PC-9 (cell line): Measurements from ENCODE around the gene SH3BP4. TPM values are rescaled to one million over a fixed set of nuclear protein-coding genes. Genes with fewer than 3 reads are reported as not detected.

Experiments
- BruUV-seq: library from RNA; stranded (reverse); fragments of 400-500 nt; replicated peaks from 2 replicates; lab custom pipeline; 2021; lab: Mats Ljungman, UMichigan
- CTCF ChIA-PET: fragments of 300-600 bp; sonication (Branson Sonifier 250); formaldehyde crosslinking; loops from one replicate; lab custom pipeline; 2022; ENCODE audit warnings: antibody characterized with exemption; lab: Charles Lee
- POLR2A ChIA-PET: fragments of 300-600 bp; sonication (Branson Sonifier 250); formaldehyde crosslinking; loops from one replicate; lab custom pipeline; 2022; ENCODE audit warnings: antibody characterized with exemption; ENCODE audit not compliant: unreplicated experiment; lab: Charles Lee
- DNase-seq, 2 experiments: peaks; one replicate each; pipeline versions ENCODE4 v3.0.0 to v3.0.0-alpha.2; 2015 to 2022; ENCODE audit warnings: mixed read lengths in 1 of 2
- H2AFZ ChIP-seq: fragments of 200-600 bp; sonication (generic); 2 replicates; pipeline ENCODE4 v1.8.1; 2017; ENCODE audit warnings: antibody characterized with exemption
- H3F3A ChIP-seq: fragments of 200-600 bp; sonication (generic); 2 replicates; pipeline ENCODE4 v1.8.1; 2017; ENCODE audit warnings: antibody characterized with exemption, mild to moderate bottlenecking, low read depth; ENCODE audit not compliant: insufficient read depth
- H3K27ac ChIP-seq: fragments of 200-600 bp; sonication (generic); 2 replicates; pipeline ENCODE4 v1.6.1; 2016; ENCODE audit warnings: mixed run types
- H3K27me3 ChIP-seq: fragments of 200-600 bp; sonication (generic); 2 replicates; pipeline ENCODE4 v1.6.1; 2016; ENCODE audit warnings: low read depth, mixed run types; ENCODE audit not compliant: insufficient read depth
- H3K36me3 ChIP-seq: fragments of 200-600 bp; sonication (generic); 2 replicates; pipeline ENCODE4 v1.6.1; 2016; ENCODE audit warnings: low read depth, mixed run types
- H3K4me1 ChIP-seq: fragments of 200-600 bp; sonication (generic); replicated peaks from 2 replicates; pipeline ENCODE4 v1.6.1; 2016; ENCODE audit warnings: mixed run types; ENCODE audit not compliant: insufficient read depth
- H3K4me2 ChIP-seq: fragments of 200-600 bp; sonication (generic); 2 replicates; pipeline ENCODE4 v1.6.1; 2017; ENCODE audit warnings: mixed run types
- H3K4me3 ChIP-seq: fragments of 200-600 bp; sonication (generic); 2 replicates; pipeline ENCODE4 v1.6.1; 2016; ENCODE audit warnings: mixed run types
- H3K79me2 ChIP-seq: fragments of 200-600 bp; sonication (generic); 2 replicates; pipeline ENCODE4 v1.6.1; 2017; ENCODE audit warnings: low read depth, mixed run types
- H3K9me2 ChIP-seq: fragments of 200-600 bp; sonication (generic); 2 replicates; pipeline ENCODE4 v1.8.1; 2017; ENCODE audit warnings: mild to moderate bottlenecking; ENCODE audit not compliant: insufficient read depth
- H3K9me3 ChIP-seq: fragments of 200-600 bp; sonication (generic); 2 replicates; pipeline ENCODE4 v1.8.1; 2016; ENCODE audit warnings: low read depth; ENCODE audit not compliant: insufficient read depth
- H4K20me1 ChIP-seq: fragments of 200-600 bp; sonication (generic); 2 replicates; pipeline ENCODE4 v1.8.1; 2017; ENCODE audit not compliant: insufficient read depth
- CTCF ChIP-seq: fragments of 200-600 bp; sonication (generic); conservative IDR thresholded peaks from 2 replicates; pipeline ENCODE4 v1.6.1; 2017; ENCODE audit warnings: mixed run types, antibody characterized with exemption, mild to moderate bottlenecking, moderate library complexity
- EZH2 ChIP-seq: fragments of 200-600 bp; sonication (generic); IDR thresholded peaks from 2 replicates; pipeline ENCODE4 v1.8.0; 2017; ENCODE audit warnings: antibody characterized with exemption, low read depth
- intact Hi-C: fragments of 100-400 bp; cut with micrococcal nuclease; formaldehyde crosslinking; loops from one replicate; pipeline ENCODE4 v1.10.0; 2022; ENCODE audit not compliant: unreplicated experiment
- total RNA-seq: library from RNA; stranded (reverse); gene quantifications from 2 replicates; pipeline ENCODE4 v1.2.3, GENCODE V29; 2021

SH3BP4 gene
- total RNA-seq, 1 experiment from 2014 or later: 131 TPM

- ChIA-PET CTCF (interaction anchor here (0.6 kb wide), 1 partner anchor 140 kb away, joined by 3 read pairs; no protein-coding TSS in a partner anchor), POLR2A (interaction anchor here (0.6 kb wide), 1 partner anchor 441 kb away, joined by 7 read pairs; no protein-coding TSS in a partner anchor)
- no peaks in the 10 kb centered on the region for H3K9me2 ChIP-seq
- no peaks in the 10 kb centered on the region for H3K27me3 ChIP-seq
- H3K36me3 ChIP-seq: peaks cover 22% of the 10 kb centered on the region
- H3K27ac ChIP-seq: peak overlapping the region; percentile 11; the same call in 1 of the 2 replicates
- no peak overlapping the region for H3K4me3 ChIP-seq
- TF ChIP-seq CTCF (no peak), EZH2 (no peak)
- peaks cover 92% of the 10 kb centered on the region for H3K79me2 ChIP-seq
- H4K20me1 ChIP-seq: 0 out of 2 replicates have a peak, but pooled peaks cover 14% of the 10 kb centered on the region
- intact Hi-C loops: no loop called here
- H3K4me2 ChIP-seq: no peak overlapping the region
- no peaks in the 10 kb centered on the region for H3K9me3 ChIP-seq
- no peak overlapping the region for H2AFZ ChIP-seq
- H3F3A ChIP-seq: peaks cover 42% of the 10 kb centered on the region
- peaks cover 55% of the 10 kb centered on the region for H3K4me1 ChIP-seq
- no peak for DNase-seq
- no TSS peak for BruUV-seq
Measured at GRCh38 chr2:234976479-234977227, 24.8 kb downstream of the SH3BP4 start.

- TF ChIP-seq EZH2: no peak
- no peak for TF ChIP-seq CTCF
- ChIA-PET CTCF (interaction anchor here (0.6 kb wide), 1 partner anchor 140 kb away, joined by 3 read pairs; no protein-coding TSS in a partner anchor), POLR2A (no interaction called here)
- peak overlapping the region; percentile 78; the same call in 1 of the 2 replicates for H3K4me2 ChIP-seq
- H2AFZ ChIP-seq: no peak overlapping the region
- H3K4me1 ChIP-seq: peaks cover 55% of the 10 kb centered on the region
- no peaks in the 10 kb centered on the region for H3K27me3 ChIP-seq
- no peaks in the 10 kb centered on the region for H3K9me3 ChIP-seq
- peaks cover 48% of the 10 kb centered on the region for H3F3A ChIP-seq
- no TSS peak for BruUV-seq
- 0 out of 2 replicates have a peak, but pooled peaks cover 14% of the 10 kb centered on the region for H4K20me1 ChIP-seq
- H3K36me3 ChIP-seq: peaks cover 21% of the 10 kb centered on the region
- H3K79me2 ChIP-seq: peaks cover 90% of the 10 kb centered on the region
- no peak for DNase-seq
- H3K9me2 ChIP-seq: no peaks in the 10 kb centered on the region
- intact Hi-C loops: no loop called here
- H3K27ac ChIP-seq: peak overlapping the region; percentile 11; the same call in 1 of the 2 replicates
- H3K4me3 ChIP-seq: no peak overlapping the region
Measured at GRCh38 chr2:234977228-234977679, 25.4 kb downstream of the SH3BP4 start.

- TF ChIP-seq CTCF (no peak), EZH2 (no peak)
- Histone ChIP-seq H3F3A (peaks cover 62% of the 10 kb centered on the region), H3K4me1 (peaks cover 61% of the 10 kb centered on the region), H3K9me3 (no peaks in the 10 kb centered on the region), H4K20me1 (0 out of 2 replicates have a peak, but pooled peaks cover 14% of the 10 kb centered on the region), H3K36me3 (peaks cover 20% of the 10 kb centered on the region), H2AFZ (no peak overlapping the region), H3K4me3 (no peak overlapping the region), H3K4me2 (peak overlapping the region; percentile 78), H3K9me2 (no peaks in the 10 kb centered on the region), H3K27ac (peak overlapping the region; percentile 96), H3K79me2 (peaks cover 90% of the 10 kb centered on the region), H3K27me3 (no peaks in the 10 kb centered on the region)
- TSS peak; percentile 16 for BruUV-seq
- intact Hi-C loops: no loop called here
- DNase-seq: peak; percentile 81 to 85
- POLR2A ChIA-PET: interaction anchor here (0.6 to 0.7 kb wide), 3 partner anchors 10 to 720 kb away, joined by 3 to 4 read pairs (median 3); no protein-coding TSS in a partner anchor
- CTCF ChIA-PET: no interaction called here
Measured at GRCh38 chr2:234978466-234979203, 26.8 kb downstream of the SH3BP4 start.
